ENCODE data around the gene C3orf80. TPM values are rescaled to one million over a fixed set of nuclear protein-coding genes. Genes with fewer than 3 reads are reported as not detected.
A peak's percentile ranks its signal among the peaks of the same experiment; 100 is the strongest.

C3orf80 gene
- total and polyA plus RNA-seq, 2 experiments from 2014 or later, result 0.46 to 0.47 TPM

- Histone ChIP-seq H3K79me2 (no peaks in the 10 kb centered on the region), H3K4me2 (peak overlapping the region; percentile 50), H3K4me3 (no peak overlapping the region), H3K27me3 (no peaks in the 10 kb centered on the region), H4K20me1 (ENCODE audit: insufficient read depth, poor library complexity, severe bottlenecking) (no peaks in the 10 kb centered on the region), H3K36me3 (replicated peaks; ENCODE audit: insufficient read depth, low read depth) (no peaks in the 10 kb centered on the region), H2AFZ (no peak overlapping the region), H3K4me1 (ENCODE audit: insufficient read depth) (peaks cover 7% of the 10 kb centered on the region), H3K9me3 (ENCODE audit: low read depth) (no peaks in the 10 kb centered on the region), H3K27ac (no peak overlapping the region), H3K9me2 (replicated peaks; ENCODE audit: insufficient read depth) (no peaks in the 10 kb centered on the region)
- no peak for DNase-seq (ENCODE audit: low spot score)
- TF ChIP-seq EZH2phosphoT487 (IDR thresholded peaks at IDR 0.05; ENCODE audit: low read depth, severe bottlenecking, unreplicated experiment) (no peak), EZH2 (IDR thresholded peaks at IDR 0.05; ENCODE audit: borderline replicate concordance) (no peak), CTCF (IDR thresholded peaks at IDR 0.05; ENCODE audit: poor library complexity) (no peak)
- WGBS (ENCODE audit: low lambda C conversion rate, missing lambda C conversion rate), result 96% methylated on average over 2 of the region's 2 CpGs
Measured at GRCh38 chr3:160179906-160180305, 45.3 kb upstream of the C3orf80 start.

GRCh38 chr3:160180581-160181216 is 44.5 kb upstream of the C3orf80 start:
- Histone ChIP-seq H3K4me2 (peak overlapping the region; percentile 50), H3K4me1 (ENCODE audit: insufficient read depth) (peaks cover 13% of the 10 kb centered on the region), H3K27me3 (no peaks in the 10 kb centered on the region), H3K9me3 (ENCODE audit: low read depth) (no peaks in the 10 kb centered on the region), H3K27ac (no peak overlapping the region), H3K36me3 (replicated peaks; ENCODE audit: insufficient read depth, low read depth) (no peaks in the 10 kb centered on the region), H3K79me2 (no peaks in the 10 kb centered on the region), H3K4me3 (no peak overlapping the region), H2AFZ (no peak overlapping the region), H3K9me2 (replicated peaks; ENCODE audit: insufficient read depth) (no peaks in the 10 kb centered on the region), H4K20me1 (ENCODE audit: insufficient read depth, poor library complexity, severe bottlenecking) (no peaks in the 10 kb centered on the region)
- no peak for TF ChIP-seq EZH2phosphoT487 (IDR thresholded peaks at IDR 0.05; ENCODE audit: low read depth, severe bottlenecking, unreplicated experiment)
- TF ChIP-seq CTCF (IDR thresholded peaks at IDR 0.05; ENCODE audit: poor library complexity), result no peak
- TF ChIP-seq EZH2 (IDR thresholded peaks at IDR 0.05; ENCODE audit: borderline replicate concordance), result no peak
- peak; percentile 37 for DNase-seq (ENCODE audit: low spot score)
- 26% methylated on average over 11 of the region's 11 CpGs for WGBS (ENCODE audit: low lambda C conversion rate, missing lambda C conversion rate)

GRCh38 chr3:160183345-160184076 is 41.7 kb upstream of the C3orf80 start:
- TF ChIP-seq EZH2 (IDR thresholded peaks at IDR 0.05; ENCODE audit: borderline replicate concordance) (no peak), EZH2phosphoT487 (IDR thresholded peaks at IDR 0.05; ENCODE audit: low read depth, severe bottlenecking, unreplicated experiment) (no peak), CTCF (IDR thresholded peaks at IDR 0.05; ENCODE audit: poor library complexity) (no peak)
- H3K4me2 ChIP-seq, result no peak overlapping the region
- no peaks in the 10 kb centered on the region for H3K9me2 ChIP-seq (replicated peaks; ENCODE audit: insufficient read depth)
- no peak overlapping the region for H3K27ac ChIP-seq
- peaks cover 22% of the 10 kb centered on the region for H3K4me1 ChIP-seq (ENCODE audit: insufficient read depth)
- WGBS (ENCODE audit: low lambda C conversion rate, missing lambda C conversion rate), result 84% methylated on average over 4 of the region's 4 CpGs
- H3K4me3 ChIP-seq, result no peak overlapping the region
- no peaks in the 10 kb centered on the region for H4K20me1 ChIP-seq (ENCODE audit: insufficient read depth, poor library complexity, severe bottlenecking)
- no peak for DNase-seq (ENCODE audit: low spot score)
- H3K27me3 ChIP-seq, result no peaks in the 10 kb centered on the region
- no peaks in the 10 kb centered on the region for H3K79me2 ChIP-seq
- H3K9me3 ChIP-seq (ENCODE audit: low read depth), result no peaks in the 10 kb centered on the region
- H3K36me3 ChIP-seq (replicated peaks; ENCODE audit: insufficient read depth, low read depth), result no peaks in the 10 kb centered on the region
- no peak overlapping the region for H2AFZ ChIP-seq
